GM12873 (cell line): ENCODE data around the gene CBFA2T3.

Experiments used
- TF ChIP-seq, protein P1 (sequence below): IDR thresholded peaks from 2 replicates; pipeline ENCODE4 v1.5.1; 2012; ENCODE audit warnings: low read depth, mild to moderate bottlenecking, moderate library complexity, low read length, control low read depth; ENCODE audit not compliant: insufficient read depth; ENCODE audit errors: missing control alignments

Gene CBFA2T3

GRCh38 chr16:88915639-88916327 lies 61.2 kb downstream of the CBFA2T3 start:
- TF ChIP-seq, protein P1, sequence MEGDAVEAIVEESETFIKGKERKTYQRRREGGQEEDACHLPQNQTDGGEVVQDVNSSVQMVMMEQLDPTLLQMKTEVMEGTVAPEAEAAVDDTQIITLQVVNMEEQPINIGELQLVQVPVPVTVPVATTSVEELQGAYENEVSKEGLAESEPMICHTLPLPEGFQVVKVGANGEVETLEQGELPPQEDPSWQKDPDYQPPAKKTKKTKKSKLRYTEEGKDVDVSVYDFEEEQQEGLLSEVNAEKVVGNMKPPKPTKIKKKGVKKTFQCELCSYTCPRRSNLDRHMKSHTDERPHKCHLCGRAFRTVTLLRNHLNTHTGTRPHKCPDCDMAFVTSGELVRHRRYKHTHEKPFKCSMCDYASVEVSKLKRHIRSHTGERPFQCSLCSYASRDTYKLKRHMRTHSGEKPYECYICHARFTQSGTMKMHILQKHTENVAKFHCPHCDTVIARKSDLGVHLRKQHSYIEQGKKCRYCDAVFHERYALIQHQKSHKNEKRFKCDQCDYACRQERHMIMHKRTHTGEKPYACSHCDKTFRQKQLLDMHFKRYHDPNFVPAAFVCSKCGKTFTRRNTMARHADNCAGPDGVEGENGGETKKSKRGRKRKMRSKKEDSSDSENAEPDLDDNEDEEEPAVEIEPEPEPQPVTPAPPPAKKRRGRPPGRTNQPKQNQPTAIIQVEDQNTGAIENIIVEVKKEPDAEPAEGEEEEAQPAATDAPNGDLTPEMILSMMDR, result no peak

- TF ChIP-seq, protein P1, result no peak
Observed at GRCh38 chr16:88914750-88915368, 62.1 kb downstream of the CBFA2T3 start.

- TF ChIP-seq, protein P1, result no peak
Observed at GRCh38 chr16:88913870-88914269, 63.1 kb downstream of the CBFA2T3 start.

GRCh38 chr16:88913001-88913612 lies 63.9 kb downstream of the CBFA2T3 start:
- TF ChIP-seq, protein P1, result no peak

DNA sequence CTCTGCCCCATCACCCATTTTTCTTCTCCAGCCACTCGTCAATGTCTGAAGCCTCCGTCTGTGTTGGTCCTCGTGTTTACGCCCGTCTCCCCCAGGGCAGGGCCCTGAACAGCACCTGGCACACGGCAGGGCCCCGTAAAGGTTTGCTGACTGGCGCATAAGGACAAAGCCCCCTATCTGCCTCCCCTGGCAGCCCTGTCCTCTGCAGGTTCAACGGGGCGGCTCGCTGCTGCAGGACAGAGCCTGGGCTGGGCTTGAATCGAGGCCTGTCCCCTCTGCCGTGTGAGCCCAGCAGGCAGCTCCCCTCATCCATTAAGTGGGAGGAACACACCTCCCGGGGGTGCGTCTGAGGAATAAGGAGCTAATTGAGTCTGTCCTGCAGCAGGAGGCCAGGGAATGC lies 64.5 kb downstream of the CBFA2T3 start:
- TF ChIP-seq, protein P1, result no peak

DNA sequence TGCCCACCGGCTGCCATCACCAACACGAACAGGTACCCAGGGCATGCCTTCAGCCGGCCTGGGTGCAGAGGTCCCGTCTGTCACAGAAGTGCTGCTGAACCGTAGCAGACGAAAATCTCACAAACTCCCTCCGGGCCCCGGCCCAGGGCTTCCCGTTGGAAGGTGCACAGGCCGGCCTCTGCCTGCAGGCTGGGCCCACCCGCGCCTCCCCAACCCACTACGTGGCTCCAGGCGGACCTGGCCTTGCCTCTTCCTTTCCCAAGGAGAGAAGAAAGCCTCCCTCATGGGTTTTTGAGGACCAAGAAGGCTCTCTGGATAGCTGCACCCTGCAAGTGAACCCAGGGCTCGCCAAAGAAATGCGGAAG lies 65.1 kb downstream of the CBFA2T3 start:
- TF ChIP-seq, protein P1, result no peak

DNA sequence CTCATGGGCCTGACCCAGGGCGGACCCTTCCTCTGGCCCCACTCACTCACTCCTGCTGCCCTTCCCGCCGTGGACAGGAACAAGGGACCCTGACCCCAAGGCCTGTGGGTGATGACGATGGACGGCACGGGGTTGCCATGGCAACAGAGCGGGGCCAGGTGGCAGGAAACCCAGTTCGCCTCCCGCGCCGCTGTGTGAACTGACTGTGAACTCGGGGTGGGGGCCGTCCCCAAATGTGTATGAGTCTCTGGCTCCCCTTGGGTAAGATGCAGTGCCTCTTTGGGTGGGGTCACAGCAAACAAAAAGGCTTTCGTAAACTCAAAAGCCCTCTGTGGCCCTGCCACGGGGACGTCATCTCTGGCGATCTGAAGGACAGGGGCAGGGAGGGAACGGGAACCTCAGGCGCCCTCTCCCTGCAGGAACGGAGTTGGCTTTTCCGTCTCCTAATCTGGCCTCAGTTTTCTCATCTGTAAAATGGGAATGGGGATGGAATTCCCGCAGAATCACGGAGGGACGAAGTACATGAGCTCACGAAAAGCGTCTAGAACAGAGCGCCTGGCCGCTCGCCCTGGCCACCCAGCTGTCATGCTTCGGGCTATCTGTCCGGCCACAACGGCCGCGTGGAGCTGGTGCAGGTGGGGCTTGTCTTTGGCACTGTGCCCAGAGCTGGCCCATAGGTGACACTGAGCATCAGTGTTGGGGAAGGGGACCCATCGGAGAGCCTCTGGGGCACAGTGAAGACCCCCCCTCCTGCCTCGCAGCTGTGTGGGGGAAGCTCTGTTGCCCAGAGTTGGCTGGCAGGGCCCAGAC lies 65.7 kb downstream of the CBFA2T3 start:
- TF ChIP-seq, protein P1, result no peak
